Astrocyte (in vitro differentiated cells and primary cell): ENCODE results near the gene ARL15. TPM values are rescaled to one million over a fixed set of nuclear protein-coding genes. Genes with fewer than 3 reads are reported as not detected.

Source experiments
- DNase-seq: peaks from one replicate; pipeline ENCODE4 v3.0.0-alpha.2; 2010; ENCODE audit warnings: low read depth
- FAIRE-seq: peaks from 2 replicates; lab custom pipeline; 2011; peaks lifted over from hg19 to GRCh38; lab: Jason Lieb, UNC
- H2AFZ ChIP-seq: 2 replicates; pipeline ENCODE4 v1.6.0; 2012; ENCODE audit warnings: low read depth, low read length, inconsistent platforms
- H3K27ac ChIP-seq: 2 replicates; pipeline ENCODE4 v1.5.1; 2011; ENCODE audit warnings: low read depth, low read length, inconsistent platforms
- H3K27me3 ChIP-seq: 2 replicates; pipeline ENCODE4 v1.6.0; 2011; ENCODE audit warnings: low read length, inconsistent platforms; ENCODE audit not compliant: insufficient read depth
- H3K36me3 ChIP-seq: 2 replicates; pipeline ENCODE4 v1.5.1; 2011; ENCODE audit warnings: low read length, inconsistent platforms; ENCODE audit not compliant: insufficient read depth
- H3K4me1 ChIP-seq: 2 replicates; pipeline ENCODE4 v1.5.1; 2011; ENCODE audit warnings: low read length, inconsistent platforms; ENCODE audit not compliant: insufficient read depth
- H3K4me2 ChIP-seq: 2 replicates; pipeline ENCODE4 v1.6.0; 2012; ENCODE audit warnings: low read length, inconsistent platforms
- H3K4me3 ChIP-seq: 2 replicates; pipeline ENCODE4 v1.5.1; 2011; ENCODE audit warnings: low read depth, mild to moderate bottlenecking, low read length, inconsistent platforms; ENCODE audit not compliant: insufficient read depth
- H3K79me2 ChIP-seq: 2 replicates; pipeline ENCODE4 v1.6.0; 2012; ENCODE audit warnings: mild to moderate bottlenecking, low read length, inconsistent platforms; ENCODE audit not compliant: insufficient read depth
- H3K9ac ChIP-seq: 2 replicates; pipeline ENCODE4 v1.6.0; 2012; ENCODE audit warnings: mild to moderate bottlenecking, low read length, inconsistent platforms
- H3K9me3 ChIP-seq: 2 replicates; pipeline ENCODE4 v1.5.1; 2012; ENCODE audit warnings: low read depth, mild to moderate bottlenecking, low read length, inconsistent platforms; ENCODE audit not compliant: insufficient read depth
- H4K20me1 ChIP-seq: 2 replicates; pipeline ENCODE4 v1.6.0; 2012; ENCODE audit warnings: low read length, inconsistent platforms; ENCODE audit not compliant: insufficient read depth
- H3K27ac Mint-ChIP-seq: one replicate; pipeline ENCODE4 v1.8.0; 2021; ENCODE audit warnings: mild to moderate bottlenecking, mixed read lengths; ENCODE audit not compliant: unreplicated experiment
- H3K27me3 Mint-ChIP-seq: one replicate; pipeline ENCODE4 v1.8.0; 2021; ENCODE audit warnings: low read depth, mixed read lengths; ENCODE audit not compliant: unreplicated experiment
- H3K36me3 Mint-ChIP-seq: one replicate; pipeline ENCODE4 v1.8.0; 2021; ENCODE audit warnings: low read depth, mixed read lengths; ENCODE audit not compliant: unreplicated experiment
- H3K4me1 Mint-ChIP-seq: one replicate; pipeline ENCODE4 v1.8.0; 2021; ENCODE audit warnings: low read depth, mixed read lengths; ENCODE audit not compliant: unreplicated experiment
- H3K4me3 Mint-ChIP-seq: one replicate; pipeline ENCODE4 v1.8.0; 2021; ENCODE audit warnings: mild to moderate bottlenecking, moderate library complexity, mixed read lengths; ENCODE audit not compliant: unreplicated experiment
- H3K9me3 Mint-ChIP-seq: one replicate; pipeline ENCODE4 v1.8.0; 2021; ENCODE audit warnings: mild to moderate bottlenecking, mixed read lengths; ENCODE audit not compliant: unreplicated experiment
- EZH2 ChIP-seq: IDR thresholded peaks from 2 replicates; pipeline ENCODE4 v1.6.1; 2012; ENCODE audit warnings: mild to moderate bottlenecking, low read length, inconsistent platforms; ENCODE audit not compliant: insufficient read depth
- total RNA-seq: library from RNA; stranded (reverse); gene quantifications from 2 replicates; pipeline ENCODE4 v1.2.1, GENCODE V29; 2021
- TF ChIP-seq, protein P1 (sequence below): IDR thresholded peaks from 2 replicates; pipeline ENCODE4 v1.5.1; 2011; ENCODE audit warnings: low read depth, mild to moderate bottlenecking, inconsistent platforms, low read length, moderate library complexity; ENCODE audit not compliant: insufficient read depth

ARL15 gene
- total RNA-seq, 1 donor from 2014 or later: 29.1 TPM

DNA sequence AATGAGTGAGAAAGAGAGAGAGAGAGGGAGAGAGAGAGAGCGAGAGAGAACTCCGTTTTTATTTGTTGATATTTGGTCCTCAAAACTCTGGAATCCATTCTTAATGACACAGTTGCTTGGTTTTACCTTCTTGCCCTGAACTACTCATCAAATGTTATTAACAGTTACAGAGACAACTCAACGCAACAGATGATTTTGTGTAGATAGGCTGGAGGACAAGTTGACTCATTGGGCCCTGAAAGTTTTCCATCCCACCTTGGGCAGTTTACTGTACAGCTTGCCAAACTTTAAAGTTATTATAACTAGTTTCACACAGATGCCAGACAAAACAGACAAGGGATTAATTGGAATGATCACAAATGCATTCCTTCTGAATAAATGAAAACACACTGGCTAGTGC, 339.9 kb downstream of the ARL15 start:
- H3K36me3 ChIP-seq: no peaks in the 10 kb centered on the region
- H3K4me3 ChIP-seq: no peak overlapping the region
- H2AFZ ChIP-seq: no peak overlapping the region
- no peaks in the 10 kb centered on the region for H3K27me3 ChIP-seq
- H3K27me3 Mint-ChIP-seq: no peaks in the 10 kb centered on the region
- no peak overlapping the region for H3K27ac Mint-ChIP-seq
- H3K36me3 Mint-ChIP-seq: no peaks in the 10 kb centered on the region
- TF ChIP-seq EZH2: no peak
- TF ChIP-seq, protein P1, sequence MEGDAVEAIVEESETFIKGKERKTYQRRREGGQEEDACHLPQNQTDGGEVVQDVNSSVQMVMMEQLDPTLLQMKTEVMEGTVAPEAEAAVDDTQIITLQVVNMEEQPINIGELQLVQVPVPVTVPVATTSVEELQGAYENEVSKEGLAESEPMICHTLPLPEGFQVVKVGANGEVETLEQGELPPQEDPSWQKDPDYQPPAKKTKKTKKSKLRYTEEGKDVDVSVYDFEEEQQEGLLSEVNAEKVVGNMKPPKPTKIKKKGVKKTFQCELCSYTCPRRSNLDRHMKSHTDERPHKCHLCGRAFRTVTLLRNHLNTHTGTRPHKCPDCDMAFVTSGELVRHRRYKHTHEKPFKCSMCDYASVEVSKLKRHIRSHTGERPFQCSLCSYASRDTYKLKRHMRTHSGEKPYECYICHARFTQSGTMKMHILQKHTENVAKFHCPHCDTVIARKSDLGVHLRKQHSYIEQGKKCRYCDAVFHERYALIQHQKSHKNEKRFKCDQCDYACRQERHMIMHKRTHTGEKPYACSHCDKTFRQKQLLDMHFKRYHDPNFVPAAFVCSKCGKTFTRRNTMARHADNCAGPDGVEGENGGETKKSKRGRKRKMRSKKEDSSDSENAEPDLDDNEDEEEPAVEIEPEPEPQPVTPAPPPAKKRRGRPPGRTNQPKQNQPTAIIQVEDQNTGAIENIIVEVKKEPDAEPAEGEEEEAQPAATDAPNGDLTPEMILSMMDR: no peak
- FAIRE-seq (no peak), DNase-seq (peak; percentile 41)
- H4K20me1 ChIP-seq: no peaks in the 10 kb centered on the region
- H3K4me1 ChIP-seq: no peaks in the 10 kb centered on the region
- H3K4me2 ChIP-seq: no peak overlapping the region
- H3K9ac ChIP-seq: no peak overlapping the region
- H3K27ac ChIP-seq: no peak overlapping the region
- no peak overlapping the region for H3K4me3 Mint-ChIP-seq
- no peaks in the 10 kb centered on the region for H3K9me3 ChIP-seq
- peaks cover 2% of the 10 kb centered on the region for H3K4me1 Mint-ChIP-seq
- H3K9me3 Mint-ChIP-seq: no peaks in the 10 kb centered on the region
- H3K79me2 ChIP-seq: no peaks in the 10 kb centered on the region

DNA sequence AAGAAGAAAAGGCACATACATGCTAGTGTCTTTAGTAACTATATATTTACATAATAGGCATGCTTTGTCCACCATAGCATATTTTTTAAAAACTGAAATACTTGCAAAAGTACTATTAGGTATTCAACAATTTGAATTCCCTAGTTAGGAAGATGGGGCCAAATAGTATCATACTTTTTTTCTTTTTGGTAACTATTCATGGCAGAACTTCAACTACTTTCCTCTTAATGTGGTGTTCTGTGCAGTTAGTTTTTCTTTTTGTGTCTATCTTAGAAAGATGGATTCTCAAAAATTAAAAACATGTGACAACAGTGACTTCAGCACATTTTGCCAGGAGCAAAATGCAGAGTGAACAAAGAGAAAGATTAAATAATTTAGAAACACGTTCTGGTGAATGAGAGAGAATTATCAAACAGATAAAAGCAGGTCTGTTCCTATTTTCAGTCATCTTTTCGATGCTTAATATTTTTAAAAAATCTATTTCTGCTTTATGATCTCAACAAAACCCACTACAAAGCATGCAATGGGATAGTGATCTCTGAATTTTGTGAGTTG, 341.1 kb downstream of the ARL15 start:
- H3K36me3 ChIP-seq: no peaks in the 10 kb centered on the region
- H3K27ac Mint-ChIP-seq: no peak overlapping the region
- H3K79me2 ChIP-seq: no peaks in the 10 kb centered on the region
- no peaks in the 10 kb centered on the region for H4K20me1 ChIP-seq
- H3K27me3 ChIP-seq: no peaks in the 10 kb centered on the region
- no peaks in the 10 kb centered on the region for H3K36me3 Mint-ChIP-seq
- no peaks in the 10 kb centered on the region for H3K9me3 ChIP-seq
- no peaks in the 10 kb centered on the region for H3K4me1 ChIP-seq
- H3K9me3 Mint-ChIP-seq: no peaks in the 10 kb centered on the region
- no peak overlapping the region for H3K27ac ChIP-seq
- H3K4me2 ChIP-seq: no peak overlapping the region
- no peaks in the 10 kb centered on the region for H3K27me3 Mint-ChIP-seq
- TF ChIP-seq, protein P1: no peak
- TF ChIP-seq EZH2: no peak
- DNase-seq (no peak), FAIRE-seq (no peak)
- H3K4me1 Mint-ChIP-seq: peaks cover 4% of the 10 kb centered on the region
- H3K4me3 Mint-ChIP-seq: no peak overlapping the region
- H3K9ac ChIP-seq: no peak overlapping the region
- no peak overlapping the region for H3K4me3 ChIP-seq
- H2AFZ ChIP-seq: no peak overlapping the region

DNA sequence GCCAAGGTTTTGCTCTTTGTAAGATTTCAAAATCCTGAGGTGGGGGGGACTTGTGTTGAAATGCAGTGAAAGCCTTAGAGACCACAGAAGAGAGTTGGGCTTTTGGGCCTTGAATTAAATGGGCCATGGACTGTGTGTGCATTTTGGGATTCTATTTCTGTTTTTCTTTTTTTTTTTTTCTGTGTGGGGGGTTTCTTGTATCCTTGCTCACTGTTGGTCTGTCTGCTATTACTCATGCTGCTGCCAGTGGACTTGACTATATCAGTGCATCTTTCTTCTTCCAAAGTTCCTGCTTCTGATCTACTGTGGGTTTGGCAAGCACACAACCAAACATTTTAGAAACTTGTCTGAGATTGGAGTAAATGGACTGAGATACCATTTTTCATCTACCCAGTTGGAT, 344.9 kb downstream of the ARL15 start:
- H3K4me3 Mint-ChIP-seq: no peak overlapping the region
- no peaks in the 10 kb centered on the region for H3K27me3 ChIP-seq
- no peak overlapping the region for H3K4me3 ChIP-seq
- no peaks in the 10 kb centered on the region for H4K20me1 ChIP-seq
- no peak overlapping the region for H3K9ac ChIP-seq
- DNase-seq (peak; percentile 69), FAIRE-seq (peak; percentile 45)
- peaks cover 4% of the 10 kb centered on the region for H3K4me1 Mint-ChIP-seq
- no peak overlapping the region for H3K4me2 ChIP-seq
- TF ChIP-seq, protein P1: no peak
- TF ChIP-seq EZH2: no peak
- no peaks in the 10 kb centered on the region for H3K79me2 ChIP-seq
- no peaks in the 10 kb centered on the region for H3K4me1 ChIP-seq
- no peaks in the 10 kb centered on the region for H3K36me3 Mint-ChIP-seq
- H3K27ac ChIP-seq: no peak overlapping the region
- no peak overlapping the region for H3K27ac Mint-ChIP-seq
- no peaks in the 10 kb centered on the region for H3K9me3 Mint-ChIP-seq
- H3K9me3 ChIP-seq: no peaks in the 10 kb centered on the region
- no peak overlapping the region for H2AFZ ChIP-seq
- H3K36me3 ChIP-seq: no peaks in the 10 kb centered on the region
- no peaks in the 10 kb centered on the region for H3K27me3 Mint-ChIP-seq
